DND-41 (cell line): ENCODE results near the gene ESRRB.

Experiments
- CTCF ChIP-seq: IDR thresholded peaks from 2 replicates; pipeline ENCODE4 v1.5.1; 2012; ENCODE audit warnings: borderline replicate concordance, low read length, moderate library complexity, mild to moderate bottlenecking; ENCODE audit not compliant: poor library complexity, severe bottlenecking; ENCODE audit errors: extremely low read depth
- EZH2 ChIP-seq: IDR thresholded peaks from 3 replicates; pipeline ENCODE4 v1.6.1; 2012; ENCODE audit warnings: borderline replicate concordance, low read depth, mild to moderate bottlenecking, moderate library complexity, low read length, inconsistent platforms; ENCODE audit not compliant: severe bottlenecking

- TF ChIP-seq CTCF = no peak
- TF ChIP-seq EZH2 = no peak
Measured at GRCh38 chr14:76525106-76525821, 149.3 kb downstream of the ESRRB start.
